ENCODE data around the gene DCHS2. TPM values are rescaled to one million over a fixed set of nuclear protein-coding genes. Genes with fewer than 3 reads are reported as not detected.

Gene DCHS2
- total RNA-seq, 1 donor from 2014 or later, result 97.4 TPM

- no peak for DNase-seq
- Mint-ChIP-seq H3K9me3 (ENCODE audit: unreplicated experiment) (peaks cover 4% of the 10 kb centered on the region), H3K36me3 (ENCODE audit: unreplicated experiment) (peaks cover 5% of the 10 kb centered on the region), H3K4me1 (ENCODE audit: low read depth, unreplicated experiment) (no peaks in the 10 kb centered on the region), H3K27ac (ENCODE audit: unreplicated experiment) (no peak overlapping the region), H3K27me3 (ENCODE audit: unreplicated experiment) (no peaks in the 10 kb centered on the region), H3K4me3 (ENCODE audit: unreplicated experiment) (no peak overlapping the region)
- TF ChIP-seq CTCF (IDR thresholded peaks at IDR 0.05; ENCODE audit: partially characterized antibody, unreplicated experiment), result no peak
These were observed 215.1 kb downstream of the DCHS2 start for GRCh38 chr4:154276496-154276895.

GRCh38 chr4:154254999-154255398 is 236.6 kb downstream of the DCHS2 start:
- Mint-ChIP-seq H3K4me3 (ENCODE audit: unreplicated experiment) (no peak overlapping the region), H3K27ac (ENCODE audit: unreplicated experiment) (no peak overlapping the region), H3K27me3 (ENCODE audit: unreplicated experiment) (peaks cover 2% of the 10 kb centered on the region), H3K9me3 (ENCODE audit: unreplicated experiment) (no peaks in the 10 kb centered on the region), H3K36me3 (ENCODE audit: unreplicated experiment) (no peaks in the 10 kb centered on the region), H3K4me1 (ENCODE audit: low read depth, unreplicated experiment) (no peaks in the 10 kb centered on the region)
- TF ChIP-seq CTCF (IDR thresholded peaks at IDR 0.05; ENCODE audit: partially characterized antibody, unreplicated experiment), result no peak
- DNase-seq, result no peak

- Mint-ChIP-seq H3K4me1 (ENCODE audit: low read depth, unreplicated experiment) (no peaks in the 10 kb centered on the region), H3K36me3 (ENCODE audit: unreplicated experiment) (peaks cover 6% of the 10 kb centered on the region), H3K9me3 (ENCODE audit: unreplicated experiment) (no peaks in the 10 kb centered on the region), H3K4me3 (ENCODE audit: unreplicated experiment) (no peak overlapping the region), H3K27me3 (ENCODE audit: unreplicated experiment) (no peaks in the 10 kb centered on the region), H3K27ac (ENCODE audit: unreplicated experiment) (no peak overlapping the region)
- no peak for DNase-seq
- no peak for TF ChIP-seq CTCF (IDR thresholded peaks at IDR 0.05; ENCODE audit: partially characterized antibody, unreplicated experiment)
These were observed 257.0 kb downstream of the DCHS2 start for GRCh38 chr4:154234576-154234975.

GRCh38 chr4:154231806-154232478 is 259.7 kb downstream of the DCHS2 start:
- no peak for TF ChIP-seq CTCF (IDR thresholded peaks at IDR 0.05; ENCODE audit: partially characterized antibody, unreplicated experiment)
- DNase-seq, result no peak
- Mint-ChIP-seq H3K9me3 (ENCODE audit: unreplicated experiment) (no peaks in the 10 kb centered on the region), H3K27ac (ENCODE audit: unreplicated experiment) (no peak overlapping the region), H3K4me3 (ENCODE audit: unreplicated experiment) (no peak overlapping the region), H3K27me3 (ENCODE audit: unreplicated experiment) (no peaks in the 10 kb centered on the region), H3K36me3 (ENCODE audit: unreplicated experiment) (peaks cover 6% of the 10 kb centered on the region), H3K4me1 (ENCODE audit: low read depth, unreplicated experiment) (no peaks in the 10 kb centered on the region)

GRCh38 chr4:154230723-154231122 is 260.9 kb downstream of the DCHS2 start:
- no peaks in the 10 kb centered on the region for H3K4me1 Mint-ChIP-seq (ENCODE audit: low read depth, unreplicated experiment)
- no peaks in the 10 kb centered on the region for H3K27me3 Mint-ChIP-seq (ENCODE audit: unreplicated experiment)
- no peak overlapping the region for H3K4me3 Mint-ChIP-seq (ENCODE audit: unreplicated experiment)
- peaks cover 6% of the 10 kb centered on the region for H3K36me3 Mint-ChIP-seq (ENCODE audit: unreplicated experiment)
- no peak overlapping the region for H3K27ac Mint-ChIP-seq (ENCODE audit: unreplicated experiment)
- no peak for DNase-seq
- no peaks in the 10 kb centered on the region for H3K9me3 Mint-ChIP-seq (ENCODE audit: unreplicated experiment)
- no peak for TF ChIP-seq CTCF (IDR thresholded peaks at IDR 0.05; ENCODE audit: partially characterized antibody, unreplicated experiment)

Data from glutamatergic neuron (in vitro differentiated cells).